Measurements from ENCODE around the gene TCEAL4.
"Not testable (repeated sequence)": the region's sequence is repeated elsewhere in the genome, so short reads cannot be mapped to it uniquely, and the experiment has no call there.

TCEAL4 gene

GRCh38 chrX:103595202-103595601 lies 9.9 kb downstream of the TCEAL4 start:
- DNase-seq = not testable (repeated sequence)

DNA sequence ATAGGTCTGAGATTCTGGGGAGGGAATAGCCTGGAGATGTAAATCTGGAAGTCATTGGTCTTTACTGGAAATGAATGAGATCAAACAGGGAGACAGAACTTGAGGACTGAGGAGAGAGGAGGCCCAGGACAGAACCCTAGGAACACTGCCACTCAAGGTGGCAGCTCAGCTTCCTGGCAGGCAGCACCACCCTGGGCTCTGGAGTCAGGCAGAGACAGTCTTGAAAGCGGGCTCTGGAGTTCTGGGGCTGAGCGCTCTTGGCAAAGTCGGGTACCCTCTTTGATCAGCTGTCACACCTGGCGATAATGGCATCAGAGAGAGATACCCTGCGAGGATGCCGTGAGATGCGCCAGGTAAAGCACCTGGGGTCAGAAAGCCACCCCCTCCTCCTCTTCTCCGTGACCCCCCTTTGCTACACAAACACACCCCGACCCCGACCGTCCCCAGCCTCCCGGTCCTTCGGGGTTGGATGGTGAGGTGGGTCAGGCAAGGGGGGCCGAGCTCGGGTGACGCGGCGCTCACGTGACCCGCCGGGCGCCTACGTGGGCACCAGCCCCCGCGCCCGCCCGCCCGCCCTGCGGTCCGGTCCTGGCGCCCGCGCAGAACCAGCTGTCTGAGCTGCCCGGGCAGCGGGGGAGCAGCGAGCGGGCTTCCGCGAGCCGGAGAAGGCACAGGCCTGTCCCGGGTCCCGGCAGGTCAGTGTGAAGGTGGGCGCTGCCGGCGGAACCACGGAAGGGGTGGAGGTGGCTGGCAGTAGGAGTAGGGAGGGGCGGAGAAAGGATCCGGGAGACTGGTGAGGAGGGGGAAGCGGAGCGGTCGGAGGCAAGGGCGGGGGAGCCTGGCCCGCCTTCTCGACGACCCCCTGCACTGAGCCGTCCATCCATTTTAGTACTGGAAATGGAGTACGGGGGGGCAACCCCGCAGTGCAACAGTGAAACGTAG lies 22.3 kb downstream of the TCEAL4 start, which contains the start of gene TCEAL3:
TSS of gene TCEAL3 (plus strand) at position 600 of the 942 bp plus-strand sequence. CDS start 1,102 bp downstream, outside the sequence.
- peak; percentile 57 for DNase-seq

DNA sequence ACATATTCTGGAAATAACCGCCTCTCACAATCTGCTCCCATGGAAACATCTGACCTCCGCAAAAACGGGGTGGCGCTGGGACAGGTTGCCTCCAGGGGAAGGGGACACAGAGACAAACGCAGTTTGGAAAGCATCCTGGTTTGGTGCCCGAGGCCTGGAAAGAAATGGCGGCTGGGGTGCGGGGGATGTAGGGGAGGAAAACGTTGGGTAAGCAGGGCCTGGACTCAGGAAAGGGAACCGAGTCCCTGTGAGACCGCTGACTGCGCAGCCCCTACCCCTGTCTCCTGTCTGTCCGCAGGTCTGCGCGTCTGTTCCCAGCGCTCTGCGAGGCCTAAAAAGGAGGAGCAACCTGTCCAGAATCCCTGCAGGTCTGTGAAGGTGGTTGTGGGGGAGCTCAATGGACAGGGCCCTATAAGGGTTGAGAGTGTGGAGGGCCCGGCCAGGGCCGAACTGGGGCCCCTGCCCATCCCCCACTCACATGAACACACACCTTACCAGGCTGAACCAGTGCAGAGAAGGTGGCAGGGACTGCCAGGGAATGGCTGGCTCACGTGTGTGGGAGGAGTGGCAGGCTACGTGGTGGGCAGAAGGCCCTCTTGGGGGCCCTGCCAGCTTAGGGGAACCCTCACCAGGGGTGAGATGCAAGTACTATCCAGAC lies 23.1 kb downstream of the TCEAL4 start:
- no peak for DNase-seq

GRCh38 chrX:103610282-103610681 lies 25.0 kb downstream of the TCEAL4 start:
- DNase-seq = no peak

DNA sequence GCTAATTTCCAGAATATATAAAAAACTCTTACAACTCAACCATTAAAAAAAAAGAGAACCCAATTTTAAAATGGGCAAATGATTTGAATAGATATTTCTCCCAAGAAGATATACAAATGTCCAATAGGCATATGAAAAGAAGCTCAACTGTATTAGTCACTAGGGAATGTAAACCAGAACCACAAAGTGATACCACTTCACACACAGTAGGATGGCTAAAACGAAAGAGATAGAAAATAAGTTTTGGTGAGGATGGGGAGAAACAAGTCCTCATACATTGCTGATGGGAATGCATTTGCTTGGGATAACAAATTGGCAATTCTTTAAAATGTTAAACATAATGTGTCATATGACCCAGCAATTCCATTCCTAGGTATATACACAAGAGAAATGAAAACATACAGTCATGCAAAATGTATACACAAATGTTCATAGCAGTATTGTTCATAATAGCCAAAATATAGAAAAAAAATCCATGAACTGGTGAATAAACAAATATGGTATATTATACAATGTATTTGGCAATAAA lies 28.1 kb downstream of the TCEAL4 start:
- no peak for DNase-seq

DNA sequence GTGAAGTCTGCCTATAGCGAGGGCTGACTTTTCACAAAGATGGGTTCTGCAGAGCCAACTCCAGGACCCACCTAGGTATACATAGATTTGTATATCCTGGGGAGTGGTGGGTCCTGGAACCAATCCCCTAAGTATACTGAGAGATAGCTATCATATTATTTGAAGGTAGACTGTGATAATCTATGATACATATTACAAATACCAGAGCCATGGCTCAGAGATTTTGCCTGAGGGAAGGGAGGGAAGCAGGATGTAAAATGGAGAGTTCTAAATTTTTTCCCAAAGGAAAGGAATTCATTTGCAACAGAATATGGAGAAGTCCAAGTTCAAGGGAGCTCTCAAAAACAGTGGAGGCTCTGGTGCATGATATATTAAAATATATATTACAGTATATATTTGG lies 29.7 kb downstream of the TCEAL4 start:
- no peak for DNase-seq

DNA sequence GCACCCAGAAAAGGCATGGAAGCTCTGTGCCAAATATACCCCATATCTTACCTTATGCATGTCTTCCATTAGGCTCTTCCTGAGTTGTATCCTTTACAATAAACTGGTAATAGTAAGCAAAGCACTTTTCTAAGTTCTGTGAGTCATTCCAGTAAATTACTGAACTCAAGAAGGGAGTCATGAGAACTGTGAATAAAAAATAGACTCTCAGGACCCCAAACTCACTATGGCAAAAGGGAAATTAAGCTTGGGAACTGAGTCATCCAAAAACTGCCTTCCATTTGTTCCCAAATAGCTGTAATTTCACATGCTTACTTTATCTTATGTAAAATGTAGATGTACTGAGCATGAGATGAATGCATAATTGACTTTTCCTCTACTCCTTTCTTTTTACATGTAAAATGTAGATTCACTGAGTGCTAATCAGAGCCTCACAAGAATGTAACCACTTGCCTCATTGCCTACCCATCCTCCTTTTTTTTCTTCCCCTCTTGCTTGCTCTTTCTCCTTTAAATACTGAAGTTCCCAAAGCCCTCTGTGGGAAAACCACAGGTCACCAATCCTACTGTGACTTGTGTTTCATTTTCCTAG lies 30.6 kb downstream of the TCEAL4 start:
- DNase-seq = no peak

DNA sequence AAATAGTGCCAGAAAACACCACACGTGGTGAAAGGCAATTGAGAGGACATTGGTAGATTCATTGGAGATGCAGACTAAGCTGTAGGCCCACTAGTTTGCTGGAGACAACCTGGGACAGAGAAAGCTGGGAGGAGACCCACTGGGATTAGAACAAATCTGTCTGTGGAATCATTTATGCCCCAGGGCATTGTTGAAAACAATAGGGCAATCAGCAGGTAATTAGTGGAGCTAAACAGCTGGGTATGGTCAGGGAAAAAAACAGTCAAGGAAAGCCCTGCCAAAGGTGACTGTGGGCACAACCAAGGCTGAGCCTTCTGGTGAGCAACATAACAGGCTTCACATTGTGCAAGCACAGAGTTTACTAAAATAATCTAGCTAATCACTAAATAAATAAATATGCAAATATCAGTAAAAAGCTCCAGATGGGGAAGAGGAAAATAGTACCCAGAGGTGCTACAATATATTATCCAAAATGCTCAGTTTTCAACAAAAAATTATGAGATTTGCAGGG lies 31.4 kb downstream of the TCEAL4 start:
- DNase-seq = no peak

GRCh38 chrX:103624111-103624510 lies 38.8 kb downstream of the TCEAL4 start:
- DNase-seq = no peak

DNA sequence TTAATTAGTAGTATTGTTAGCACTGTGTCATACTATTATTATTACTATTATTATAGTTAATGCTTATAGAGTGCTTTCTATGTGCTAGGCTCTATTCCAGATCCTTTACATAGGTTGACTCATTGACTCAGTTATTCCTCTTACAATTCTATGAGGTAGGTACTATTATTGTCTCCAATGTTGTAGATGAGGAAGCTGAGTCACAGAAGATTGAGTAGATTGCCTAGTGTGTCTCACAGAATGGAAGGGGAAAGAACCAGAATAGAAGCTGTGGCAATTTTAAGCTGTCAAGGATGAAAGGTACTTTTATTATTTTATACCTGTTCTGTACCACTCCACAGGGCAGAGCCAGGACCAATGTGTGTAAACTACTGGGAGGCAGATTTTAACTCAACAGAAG lies 41.5 kb downstream of the TCEAL4 start:
- DNase-seq = no peak

- peak; percentile 56 for DNase-seq
Measured at GRCh38 chrX:103628386-103629317, 43.3 kb downstream of the TCEAL4 start, which contains the start of gene TCEAL1. TSS of gene TCEAL1 (plus strand) at chrX:103628975. CDS start at chrX:103629917, 942 bp downstream.

- peak; percentile 7 for DNase-seq
Measured at GRCh38 chrX:103629318-103630170, 44.2 kb downstream of the TCEAL4 start.

GRCh38 chrX:103630171-103630511 lies 44.8 kb downstream of the TCEAL4 start:
- DNase-seq = no peak

DNA sequence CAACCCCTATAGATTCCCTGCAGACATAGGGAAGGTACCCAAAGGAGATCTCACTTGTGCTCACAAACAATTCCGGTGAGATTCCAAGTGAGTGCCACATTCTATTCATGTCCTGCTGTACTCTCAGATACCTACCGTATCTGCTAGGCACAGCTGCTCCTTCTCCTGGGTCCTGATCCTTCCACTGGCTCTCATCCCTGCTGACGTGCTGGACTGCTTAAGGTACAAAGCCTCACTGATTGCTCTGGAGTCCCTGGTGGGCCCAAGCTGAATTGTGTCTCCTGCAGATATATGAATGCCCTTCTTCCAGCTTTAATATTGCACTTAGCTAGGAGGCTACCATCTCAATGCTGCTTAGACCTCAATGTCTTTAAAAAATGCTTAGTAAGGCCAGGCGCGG lies 45.8 kb downstream of the TCEAL4 start:
- no peak for DNase-seq

- no peak for DNase-seq
Measured at GRCh38 chrX:103635436-103635835, 50.1 kb downstream of the TCEAL4 start.
